Smooth muscle cell (in vitro differentiated cells): ENCODE measurements around the gene HSD17B2. TPM values are rescaled to one million over a fixed set of nuclear protein-coding genes. Genes with fewer than 3 reads are reported as not detected.

Experiments
- DNase-seq: peaks from one replicate; lab custom pipeline; 2025; ENCODE audit not compliant: unreplicated experiment; lab: John Stamatoyannopoulos, UW
- H2AFZ ChIP-seq: fragments of 200-600 bp; sonication (generic); 2 replicates; pipeline ENCODE4 v1.6.0; 2016; ENCODE audit warnings: antibody characterized with exemption, low read depth, mild to moderate bottlenecking
- H3F3A ChIP-seq: fragments of 200-600 bp; sonication (generic); 2 replicates; pipeline ENCODE4 v1.6.0; 2017; ENCODE audit warnings: antibody characterized with exemption, low read depth
- H3K27ac ChIP-seq: fragments of 200-600 bp; sonication (generic); 2 replicates; pipeline ENCODE4 v1.5.1; 2016; ENCODE audit warnings: low read depth, mild to moderate bottlenecking
- H3K27me3 ChIP-seq: fragments of 200-600 bp; sonication (generic); 2 replicates; pipeline ENCODE4 v1.6.1; 2016; ENCODE audit warnings: low read depth, mild to moderate bottlenecking
- H3K36me3 ChIP-seq: fragments of 200-600 bp; sonication (generic); 2 replicates; pipeline ENCODE4 v1.5.1; 2016; ENCODE audit warnings: low read depth
- H3K4me1 ChIP-seq: fragments of 200-600 bp; sonication (generic); 2 replicates; pipeline ENCODE4 v1.5.1; 2016; ENCODE audit warnings: low read depth
- H3K4me2 ChIP-seq: fragments of 200-600 bp; sonication (generic); 2 replicates; pipeline ENCODE4 v1.6.0; 2016; ENCODE audit warnings: mild to moderate bottlenecking
- H3K4me3 ChIP-seq: fragments of 200-600 bp; sonication (generic); 2 replicates; pipeline ENCODE4 v1.5.1; 2016; ENCODE audit warnings: mild to moderate bottlenecking
- H3K79me2 ChIP-seq: fragments of 200-600 bp; sonication (generic); 2 replicates; pipeline ENCODE4 v1.6.0; 2016; ENCODE audit warnings: low read depth, mild to moderate bottlenecking
- H3K9ac ChIP-seq: fragments of 200-600 bp; sonication (generic); 2 replicates; pipeline ENCODE4 v1.6.0; 2016; ENCODE audit warnings: low read depth
- H3K9me3 ChIP-seq: fragments of 200-600 bp; sonication (generic); replicated peaks from 2 replicates; pipeline ENCODE4 v1.5.1; 2016; ENCODE audit warnings: low read depth
- H4K20me1 ChIP-seq: fragments of 200-600 bp; sonication (generic); 2 replicates; pipeline ENCODE4 v1.6.0; 2016; ENCODE audit warnings: low read depth
- CTCF ChIP-seq: fragments of 200-600 bp; sonication (generic); IDR thresholded peaks from 2 replicates; pipeline ENCODE4 v1.5.1; 2017; ENCODE audit warnings: borderline replicate concordance, mild to moderate bottlenecking, antibody characterized with exemption; ENCODE audit not compliant: insufficient read depth, poor library complexity, severe bottlenecking
- WGBS: methylation state at CpG from one replicate; pipeline ENCODE4 v1.1.7; 2016; ENCODE audit warnings: low lambda C conversion rate; 5-methylcytosine and 5-hydroxymethylcytosine counted together
- polyA plus RNA-seq: library from polyadenylated mRNA; unstranded; fragments of >200 nt; fragmentation: Nextera tagmentation; extraction: Ambion mirVana; gene quantifications from 2 replicates; pipeline ENCODE4 v1.2.1, GENCODE V29; 2016
- total RNA-seq: library from RNA; depleted of rRNA; stranded (reverse); fragments of >200 nt; gene quantifications from 2 replicates; pipeline ENCODE4 v1.2.3, GENCODE V29; 2014

Gene HSD17B2
- total and polyA plus RNA-seq, 2 experiments from 2014 or later = 21.8 to 33.9 TPM

GRCh38 chr16:82113741-82114140, 78.7 kb downstream of the HSD17B2 start:
- Histone ChIP-seq H3K4me1 (peaks cover 4% of the 10 kb centered on the region), H3K27ac (no peak overlapping the region), H3K4me3 (no peak overlapping the region), H3K79me2 (no peaks in the 10 kb centered on the region), H4K20me1 (no peaks in the 10 kb centered on the region), H3K36me3 (no peaks in the 10 kb centered on the region), H3K27me3 (no peaks in the 10 kb centered on the region), H3K9ac (no peak overlapping the region), H3K4me2 (no peak overlapping the region), H2AFZ (no peak overlapping the region), H3F3A (no peaks in the 10 kb centered on the region), H3K9me3 (no peaks in the 10 kb centered on the region)
- WGBS = 62% methylated on average over 3 of the region's 3 CpGs
- no peak for DNase-seq
- TF ChIP-seq CTCF = no peak

- H3K4me2 ChIP-seq = peak overlapping the region; percentile 26
Observed at GRCh38 chr16:82116535-82116934, 81.5 kb downstream of the HSD17B2 start.

GRCh38 chr16:82118749-82119148, 83.7 kb downstream of the HSD17B2 start:
- no peak for DNase-seq
- TF ChIP-seq CTCF = no peak

More at GRCh38 chr16:82116535-82116934, 81.5 kb downstream of the HSD17B2 start:
- no peak overlapping the region for H3K9ac ChIP-seq
- H2AFZ ChIP-seq = peak overlapping the region; percentile 33
- no peaks in the 10 kb centered on the region for H3K9me3 ChIP-seq
- H4K20me1 ChIP-seq = no peaks in the 10 kb centered on the region
- DNase-seq = no peak
- H3K36me3 ChIP-seq = no peaks in the 10 kb centered on the region
- no peak overlapping the region for H3K27ac ChIP-seq
- H3K4me3 ChIP-seq = no peak overlapping the region
- 67% methylated on average over 1 of the region's 1 CpG for WGBS
- no peak for TF ChIP-seq CTCF
- H3K27me3 ChIP-seq = no peaks in the 10 kb centered on the region
- H3K4me1 ChIP-seq = peaks cover 4% of the 10 kb centered on the region
- H3F3A ChIP-seq = no peaks in the 10 kb centered on the region
- H3K79me2 ChIP-seq = no peaks in the 10 kb centered on the region

GRCh38 chr16:82119405-82119804, 84.4 kb downstream of the HSD17B2 start:
- H4K20me1 ChIP-seq = no peaks in the 10 kb centered on the region
- 90% methylated on average over 4 of the region's 4 CpGs for WGBS
- H3K27ac ChIP-seq = no peak overlapping the region
- no peaks in the 10 kb centered on the region for H3K27me3 ChIP-seq
- H3K79me2 ChIP-seq = no peaks in the 10 kb centered on the region
- no peaks in the 10 kb centered on the region for H3F3A ChIP-seq
- no peak overlapping the region for H3K4me2 ChIP-seq
- no peaks in the 10 kb centered on the region for H3K36me3 ChIP-seq
- TF ChIP-seq CTCF = no peak
- no peak for DNase-seq
- H3K4me1 ChIP-seq = peaks cover 4% of the 10 kb centered on the region
- H3K9ac ChIP-seq = no peak overlapping the region
- H3K4me3 ChIP-seq = no peak overlapping the region
- H2AFZ ChIP-seq = no peak overlapping the region
- no peaks in the 10 kb centered on the region for H3K9me3 ChIP-seq

More at GRCh38 chr16:82118749-82119148, 83.7 kb downstream of the HSD17B2 start:
- Histone ChIP-seq H3K4me3 (no peak overlapping the region), H2AFZ (no peak overlapping the region), H3K4me1 (peaks cover 4% of the 10 kb centered on the region), H3K27ac (no peak overlapping the region), H3K79me2 (no peaks in the 10 kb centered on the region), H3K9ac (no peak overlapping the region), H3K27me3 (no peaks in the 10 kb centered on the region), H3K36me3 (no peaks in the 10 kb centered on the region), H3K4me2 (no peak overlapping the region), H4K20me1 (no peaks in the 10 kb centered on the region), H3F3A (no peaks in the 10 kb centered on the region), H3K9me3 (no peaks in the 10 kb centered on the region)
- WGBS = 92% methylated on average over 2 of the region's 2 CpGs
